OCI-LY7 (cell line): ENCODE measurements around the gene HOXD4.

Source experiments
- EZH2phosphoT487 ChIP-seq: fragments of 200-600 bp; sonication (generic); IDR thresholded peaks from 2 replicates; pipeline ENCODE4 v1.6.1; 2018; ENCODE audit warnings: low read depth, borderline replicate concordance, mild to moderate bottlenecking, mixed run types, antibody characterized with exemption, low read length, moderate library complexity, mixed read lengths
- TF ChIP-seq, protein P1 (sequence below): fragments of 200-600 bp; sonication (generic); conservative IDR thresholded peaks from 2 replicates; pipeline ENCODE4 v1.5.1; 2014; ENCODE audit warnings: mild to moderate bottlenecking, antibody characterized with exemption, low read length, moderate library complexity, mixed read lengths

DNA sequence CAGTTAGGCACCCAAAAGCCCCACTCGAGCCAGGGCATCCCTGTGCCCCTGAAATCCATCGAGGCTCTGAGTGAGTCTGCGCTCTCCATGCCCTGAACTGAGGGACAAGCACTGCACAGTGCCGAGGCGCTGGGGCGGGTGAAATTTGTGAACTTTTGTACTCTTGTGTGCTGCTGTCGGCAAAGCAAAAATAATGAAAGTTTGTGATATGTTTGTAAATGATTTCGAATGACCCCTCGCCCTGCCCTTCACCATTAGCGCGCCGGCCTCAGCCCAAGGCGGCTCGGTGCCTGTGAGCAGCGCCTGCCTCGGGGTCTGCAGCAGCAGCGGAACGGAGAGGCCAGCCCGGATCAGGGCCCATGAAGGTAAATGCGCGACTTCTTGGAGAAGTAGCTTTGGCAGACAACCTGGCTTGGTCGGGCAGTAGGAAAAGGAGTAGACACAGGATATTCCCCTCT is 1.8 kb upstream of the HOXD4 start:
- TF ChIP-seq, protein P1, sequence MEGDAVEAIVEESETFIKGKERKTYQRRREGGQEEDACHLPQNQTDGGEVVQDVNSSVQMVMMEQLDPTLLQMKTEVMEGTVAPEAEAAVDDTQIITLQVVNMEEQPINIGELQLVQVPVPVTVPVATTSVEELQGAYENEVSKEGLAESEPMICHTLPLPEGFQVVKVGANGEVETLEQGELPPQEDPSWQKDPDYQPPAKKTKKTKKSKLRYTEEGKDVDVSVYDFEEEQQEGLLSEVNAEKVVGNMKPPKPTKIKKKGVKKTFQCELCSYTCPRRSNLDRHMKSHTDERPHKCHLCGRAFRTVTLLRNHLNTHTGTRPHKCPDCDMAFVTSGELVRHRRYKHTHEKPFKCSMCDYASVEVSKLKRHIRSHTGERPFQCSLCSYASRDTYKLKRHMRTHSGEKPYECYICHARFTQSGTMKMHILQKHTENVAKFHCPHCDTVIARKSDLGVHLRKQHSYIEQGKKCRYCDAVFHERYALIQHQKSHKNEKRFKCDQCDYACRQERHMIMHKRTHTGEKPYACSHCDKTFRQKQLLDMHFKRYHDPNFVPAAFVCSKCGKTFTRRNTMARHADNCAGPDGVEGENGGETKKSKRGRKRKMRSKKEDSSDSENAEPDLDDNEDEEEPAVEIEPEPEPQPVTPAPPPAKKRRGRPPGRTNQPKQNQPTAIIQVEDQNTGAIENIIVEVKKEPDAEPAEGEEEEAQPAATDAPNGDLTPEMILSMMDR, result no peak
- TF ChIP-seq EZH2phosphoT487, result no peak
